ENCODE data around the gene SLC25A44.
"Not testable (repeated sequence)": the region's sequence is repeated elsewhere in the genome, so short reads cannot be mapped to it uniquely, and the experiment has no call there.

SLC25A44 gene

GRCh38 chr1:156212130-156212529 lies 18.2 kb downstream of the SLC25A44 start:
- no peak for DNase-seq

GRCh38 chr1:156212833-156213643 lies 19.1 kb downstream of the SLC25A44 start, which contains the start of gene PMF1:
Gene PMF1 (plus strand): TSS chr1:156213007. CDS start chr1:156213016, 9 bp downstream.
- peak; percentile 95 for DNase-seq

GRCh38 chr1:156213644-156213966 lies 19.7 kb downstream of the SLC25A44 start:
- no peak for DNase-seq

- DNase-seq = no peak
These were observed 20.3 kb downstream of the SLC25A44 start for GRCh38 chr1:156214024-156214748.

GRCh38 chr1:156216361-156217086 lies 22.6 kb downstream of the SLC25A44 start:
- DNase-seq = not testable (repeated sequence)

GRCh38 chr1:156217871-156218270 lies 24.0 kb downstream of the SLC25A44 start:
- DNase-seq = peak; percentile 23

- DNase-seq = no peak
These were observed 26.3 kb downstream of the SLC25A44 start for GRCh38 chr1:156220226-156220625.

- DNase-seq = no peak
These were observed 28.2 kb downstream of the SLC25A44 start for GRCh38 chr1:156221986-156222692.

- no peak for DNase-seq
These were observed 31.7 kb downstream of the SLC25A44 start for GRCh38 chr1:156225677-156226014.

- DNase-seq = no peak
These were observed 32.2 kb downstream of the SLC25A44 start for GRCh38 chr1:156226116-156226538.

GRCh38 chr1:156226782-156227181 lies 32.9 kb downstream of the SLC25A44 start:
- no peak for DNase-seq

GRCh38 chr1:156228501-156228900 lies 34.6 kb downstream of the SLC25A44 start:
- DNase-seq = no peak

- no peak for DNase-seq
These were observed 36.0 kb downstream of the SLC25A44 start for GRCh38 chr1:156229809-156230472.

GRCh38 chr1:156230473-156230837 lies 36.6 kb downstream of the SLC25A44 start:
- DNase-seq = no peak

GRCh38 chr1:156232201-156232894 lies 38.4 kb downstream of the SLC25A44 start:
- DNase-seq = no peak

- no peak for DNase-seq
These were observed 39.7 kb downstream of the SLC25A44 start for GRCh38 chr1:156233426-156234127.

- no peak for DNase-seq
These were observed 42.3 kb downstream of the SLC25A44 start for GRCh38 chr1:156236164-156236563.

GRCh38 chr1:156238248-156238647 lies 44.3 kb downstream of the SLC25A44 start:
- no peak for DNase-seq

- no peak for DNase-seq
These were observed 47.5 kb downstream of the SLC25A44 start for GRCh38 chr1:156241311-156241811.

GRCh38 chr1:156241926-156242325 lies 48.0 kb downstream of the SLC25A44 start, which contains the start of gene BGLAP:
Gene BGLAP (plus strand): TSS chr1:156242184. CDS start chr1:156242232, 48 bp downstream.
- DNase-seq = no peak

GRCh38 chr1:156242738-156243137 lies 48.8 kb downstream of the SLC25A44 start:
- no peak for DNase-seq

Measured in activated gamma-delta T cell treated with Interleukin-2 at 50 U/mL for 16 hours (primary cell).